Neural progenitor cell (in vitro differentiated cells): ENCODE results near the gene NRG2. TPM values are rescaled to one million over a fixed set of nuclear protein-coding genes. Genes with fewer than 3 reads are reported as not detected.

Experiments
- DNase-seq: peaks from one replicate; pipeline ENCODE4 v3.0.0-alpha.2; 2016; ENCODE audit warnings: low spot score
- H2AFZ ChIP-seq: fragments of 200-600 bp; sonication (generic); replicated peaks from 2 replicates; pipeline ENCODE4 v1.6.1; 2016; ENCODE audit warnings: antibody characterized with exemption
- H3F3A ChIP-seq: fragments of 200-600 bp; sonication (generic); 2 replicates; pipeline ENCODE4 v1.6.1; 2016; ENCODE audit warnings: antibody characterized with exemption, low read depth
- H3K27ac ChIP-seq: fragments of 200-600 bp; sonication (generic); 2 replicates; pipeline ENCODE4 v1.5.1; 2016; ENCODE audit warnings: mild to moderate bottlenecking
- H3K27me3 ChIP-seq: fragments of 200-600 bp; sonication (generic); 2 replicates; pipeline ENCODE4 v1.6.1; 2016; ENCODE audit warnings: mild to moderate bottlenecking, moderate library complexity
- H3K36me3 ChIP-seq: fragments of 200-600 bp; sonication (generic); 2 replicates; pipeline ENCODE4 v1.5.1; 2016
- H3K4me1 ChIP-seq: fragments of 200-600 bp; sonication (generic); 2 replicates; pipeline ENCODE4 v1.6.1; 2016; ENCODE audit warnings: mixed run types
- H3K4me2 ChIP-seq: fragments of 200-600 bp; sonication (generic); 2 replicates; pipeline ENCODE4 v1.6.1; 2016
- H3K4me3 ChIP-seq: fragments of 200-600 bp; sonication (generic); 2 replicates; pipeline ENCODE4 v1.5.1; 2016
- H3K79me2 ChIP-seq: fragments of 200-600 bp; sonication (generic); 2 replicates; pipeline ENCODE4 v1.6.1; 2016; ENCODE audit warnings: low read depth
- H3K9ac ChIP-seq: fragments of 200-600 bp; sonication (generic); 2 replicates; pipeline ENCODE4 v1.6.1; 2016
- H3K9me3 ChIP-seq: fragments of 200-600 bp; sonication (generic); 2 replicates; pipeline ENCODE4 v1.5.1; 2016; ENCODE audit warnings: low read depth
- H4K20me1 ChIP-seq: fragments of 200-600 bp; sonication (generic); 2 replicates; pipeline ENCODE4 v1.6.1; 2016; ENCODE audit warnings: low read depth
- H3K27ac Mint-ChIP-seq: 3 replicates; pipeline ENCODE4 v1.8.0; 2021; ENCODE audit warnings: mixed read lengths
- H3K27me3 Mint-ChIP-seq: 2 replicates; pipeline ENCODE4 v1.8.0; 2022; ENCODE audit warnings: low read depth, mild to moderate bottlenecking, inconsistent platforms, moderate library complexity, mixed read lengths; ENCODE audit not compliant: insufficient read depth
- H3K36me3 Mint-ChIP-seq: 3 replicates; pipeline ENCODE4 v1.8.0; 2021; ENCODE audit warnings: mixed read lengths
- H3K4me1 Mint-ChIP-seq: 3 replicates; pipeline ENCODE4 v1.8.0; 2021; ENCODE audit warnings: mixed read lengths
- H3K4me3 Mint-ChIP-seq: 3 replicates; pipeline ENCODE4 v1.8.0; 2021; ENCODE audit warnings: mild to moderate bottlenecking, moderate library complexity, mixed read lengths
- H3K9me3 Mint-ChIP-seq: 3 replicates; pipeline ENCODE4 v1.8.0; 2020; ENCODE audit warnings: mixed read lengths
- EZH2 ChIP-seq: fragments of 200-600 bp; sonication (generic); IDR thresholded peaks from 2 replicates; pipeline ENCODE4 v1.6.1; 2017; ENCODE audit warnings: antibody characterized with exemption, mild to moderate bottlenecking, moderate library complexity
- EZH2phosphoT487 ChIP-seq: fragments of 200-600 bp; sonication (generic); IDR thresholded peaks from 2 replicates; pipeline ENCODE4 v1.6.1; 2017; ENCODE audit warnings: antibody characterized with exemption
- total RNA-seq: library from RNA; depleted of rRNA; stranded (reverse); fragments of >200 nt; gene quantifications from 2 replicates; pipeline ENCODE4 v1.2.3, GENCODE V29; 2015; ENCODE audit warnings: low replicate concordance
- TF ChIP-seq, protein P1 (sequence below): fragments of 200-600 bp; sonication (generic); IDR thresholded peaks from 2 replicates; pipeline ENCODE4 v1.5.1; 2017; ENCODE audit warnings: antibody characterized with exemption, mild to moderate bottlenecking

NRG2 gene
- total RNA-seq, 1 donor from 2014 or later, result 0.13 TPM

- no peaks in the 10 kb centered on the region for H3K36me3 ChIP-seq
- H3K4me2 ChIP-seq, result no peak overlapping the region
- Mint-ChIP-seq H3K4me3 (no peak overlapping the region), H3K36me3 (no peaks in the 10 kb centered on the region), H3K4me1 (no peaks in the 10 kb centered on the region), H3K9me3 (no peaks in the 10 kb centered on the region), H3K27me3 (peaks cover 4% of the 10 kb centered on the region), H3K27ac (no peak overlapping the region)
- H4K20me1 ChIP-seq, result no peaks in the 10 kb centered on the region
- H3K79me2 ChIP-seq, result no peaks in the 10 kb centered on the region
- no peak overlapping the region for H3K9ac ChIP-seq
- H3K4me1 ChIP-seq, result no peaks in the 10 kb centered on the region
- TF ChIP-seq, protein P1, sequence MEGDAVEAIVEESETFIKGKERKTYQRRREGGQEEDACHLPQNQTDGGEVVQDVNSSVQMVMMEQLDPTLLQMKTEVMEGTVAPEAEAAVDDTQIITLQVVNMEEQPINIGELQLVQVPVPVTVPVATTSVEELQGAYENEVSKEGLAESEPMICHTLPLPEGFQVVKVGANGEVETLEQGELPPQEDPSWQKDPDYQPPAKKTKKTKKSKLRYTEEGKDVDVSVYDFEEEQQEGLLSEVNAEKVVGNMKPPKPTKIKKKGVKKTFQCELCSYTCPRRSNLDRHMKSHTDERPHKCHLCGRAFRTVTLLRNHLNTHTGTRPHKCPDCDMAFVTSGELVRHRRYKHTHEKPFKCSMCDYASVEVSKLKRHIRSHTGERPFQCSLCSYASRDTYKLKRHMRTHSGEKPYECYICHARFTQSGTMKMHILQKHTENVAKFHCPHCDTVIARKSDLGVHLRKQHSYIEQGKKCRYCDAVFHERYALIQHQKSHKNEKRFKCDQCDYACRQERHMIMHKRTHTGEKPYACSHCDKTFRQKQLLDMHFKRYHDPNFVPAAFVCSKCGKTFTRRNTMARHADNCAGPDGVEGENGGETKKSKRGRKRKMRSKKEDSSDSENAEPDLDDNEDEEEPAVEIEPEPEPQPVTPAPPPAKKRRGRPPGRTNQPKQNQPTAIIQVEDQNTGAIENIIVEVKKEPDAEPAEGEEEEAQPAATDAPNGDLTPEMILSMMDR, result no peak
- TF ChIP-seq EZH2phosphoT487 (no peak), EZH2 (no peak)
- no peaks in the 10 kb centered on the region for H3F3A ChIP-seq
- no peak for DNase-seq
- no peak overlapping the region for H3K4me3 ChIP-seq
- H2AFZ ChIP-seq, result no peak overlapping the region
- peaks cover 30% of the 10 kb centered on the region for H3K27me3 ChIP-seq
- H3K9me3 ChIP-seq, result no peaks in the 10 kb centered on the region
- H3K27ac ChIP-seq, result no peak overlapping the region
Observed at GRCh38 chr5:139969318-139969717, 73.8 kb downstream of the NRG2 start.

DNA sequence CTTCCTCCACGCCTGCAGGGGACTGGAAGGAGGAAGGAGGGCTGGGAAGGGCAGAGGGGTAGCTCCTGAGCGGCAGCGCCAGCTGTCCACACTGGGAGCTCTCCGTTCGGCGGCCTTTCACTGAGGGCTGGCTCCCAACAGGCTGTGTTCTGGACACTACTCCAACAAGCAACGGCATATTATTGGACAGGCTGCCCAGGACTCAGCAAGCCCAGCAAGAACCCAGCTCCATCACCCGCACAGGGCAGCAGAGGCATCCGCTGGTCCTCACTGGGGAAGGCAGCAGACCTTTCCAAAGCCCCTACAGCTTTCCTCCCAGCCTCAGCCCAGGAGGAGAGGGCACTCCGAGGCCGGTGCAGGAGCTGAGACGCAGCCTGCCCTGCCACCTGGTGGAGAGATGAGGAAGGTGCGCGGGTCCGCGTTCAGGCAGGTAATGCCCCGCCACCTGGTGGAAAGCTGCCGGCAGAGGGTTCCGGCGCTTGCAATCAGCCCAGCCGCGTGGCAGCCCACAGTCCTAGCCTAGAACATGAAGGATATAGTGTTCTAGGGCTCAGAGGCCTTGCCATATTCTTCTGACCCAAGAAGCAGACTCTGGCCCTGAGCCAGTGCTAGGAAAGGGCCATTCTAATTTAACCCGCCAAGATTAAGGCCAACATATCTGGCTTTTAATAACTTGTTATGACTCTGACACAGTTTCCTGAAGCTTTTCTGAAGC lies 74.4 kb downstream of the NRG2 start:
- H3K27me3 ChIP-seq, result peaks cover 30% of the 10 kb centered on the region

DNA sequence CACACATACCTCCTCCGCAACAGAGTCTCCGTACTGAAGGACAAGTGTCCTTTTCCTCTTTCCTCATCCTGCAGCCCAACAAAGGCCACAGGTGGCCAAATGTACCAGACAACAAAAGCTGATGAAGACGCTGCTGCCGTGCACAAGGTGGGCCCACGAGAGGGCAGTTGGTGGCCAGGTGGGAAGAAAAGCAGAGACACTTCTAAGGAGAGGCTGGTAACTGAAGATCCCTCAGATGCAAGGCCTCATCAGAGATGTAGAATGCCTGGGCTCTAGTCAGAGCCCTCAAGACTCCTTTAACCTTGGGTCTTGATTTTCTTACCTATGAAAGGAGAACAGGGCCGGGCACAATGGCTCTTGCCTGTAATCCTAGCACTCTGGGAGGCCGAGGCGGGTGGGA lies 75.7 kb downstream of the NRG2 start:
- H3K79me2 ChIP-seq, result no peaks in the 10 kb centered on the region
- TF ChIP-seq, protein P1, result no peak
- no peak for TF ChIP-seq EZH2phosphoT487
- TF ChIP-seq EZH2, result no peak
- no peak overlapping the region for H2AFZ ChIP-seq
- no peak overlapping the region for H3K4me3 ChIP-seq
- Mint-ChIP-seq H3K4me1 (no peaks in the 10 kb centered on the region), H3K36me3 (no peaks in the 10 kb centered on the region), H3K27ac (no peak overlapping the region), H3K27me3 (peaks cover 4% of the 10 kb centered on the region), H3K4me3 (no peak overlapping the region), H3K9me3 (no peaks in the 10 kb centered on the region)
- no peaks in the 10 kb centered on the region for H3F3A ChIP-seq
- no peak overlapping the region for H3K9ac ChIP-seq
- H3K27me3 ChIP-seq, result peaks cover 39% of the 10 kb centered on the region
- no peaks in the 10 kb centered on the region for H3K4me1 ChIP-seq
- no peak for DNase-seq
- no peaks in the 10 kb centered on the region for H3K9me3 ChIP-seq
- H4K20me1 ChIP-seq, result no peaks in the 10 kb centered on the region
- H3K36me3 ChIP-seq, result no peaks in the 10 kb centered on the region
- no peak overlapping the region for H3K4me2 ChIP-seq
- H3K27ac ChIP-seq, result no peak overlapping the region

More for the DNA sequence above, 74.4 kb downstream of the NRG2 start:
- Histone ChIP-seq H3K9ac (no peak overlapping the region), H3K4me2 (no peak overlapping the region), H3K4me3 (no peak overlapping the region), H3K4me1 (no peaks in the 10 kb centered on the region), H3K36me3 (no peaks in the 10 kb centered on the region), H3K27ac (no peak overlapping the region), H4K20me1 (no peaks in the 10 kb centered on the region), H3K79me2 (no peaks in the 10 kb centered on the region), H3F3A (no peaks in the 10 kb centered on the region), H3K9me3 (no peaks in the 10 kb centered on the region), H2AFZ (peak overlapping the region; percentile 45)
- Mint-ChIP-seq H3K36me3 (no peaks in the 10 kb centered on the region), H3K27ac (no peak overlapping the region), H3K4me3 (no peak overlapping the region), H3K27me3 (peaks cover 4% of the 10 kb centered on the region), H3K4me1 (no peaks in the 10 kb centered on the region), H3K9me3 (no peaks in the 10 kb centered on the region)
- DNase-seq, result peak; percentile 92
- no peak for TF ChIP-seq EZH2
- TF ChIP-seq, protein P1, result peak; percentile 100
